ENCODE results near the gene FANCM. TPM values are rescaled to one million over a fixed set of nuclear protein-coding genes. Genes with fewer than 3 reads are reported as not detected.

Gene FANCM
- polyA plus RNA-seq, 1 donor (not counting 4 experiments of a cell fraction or from before 2014, with no cell fraction given), result 6.0 TPM

DNA sequence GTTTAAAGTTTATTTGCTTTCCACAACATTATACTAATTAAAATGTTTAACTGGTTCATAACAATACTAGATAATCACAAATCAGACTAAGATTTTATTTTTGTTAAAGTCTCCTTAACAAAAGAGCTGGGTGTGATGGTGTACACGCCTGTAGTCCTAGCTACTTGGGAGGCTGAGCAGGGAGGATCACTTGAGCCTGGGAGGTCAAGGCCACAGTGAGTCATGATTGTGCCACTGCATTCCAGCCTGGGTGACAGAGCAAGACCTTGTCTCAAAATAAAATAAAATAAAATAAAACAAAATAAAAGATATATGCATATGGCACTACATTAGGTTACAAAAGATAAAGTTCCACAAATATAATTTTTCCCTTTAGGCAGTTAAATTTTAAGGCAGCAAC lies 111.7 kb downstream of the FANCM start:
- peaks cover 92% of the 10 kb centered on the region for H3K79me2 ChIP-seq (ENCODE audit: control insufficient read depth, insufficient read depth, low read length)
- H3K9me1 ChIP-seq (ENCODE audit: control insufficient read depth, extremely low read depth, insufficient read depth, low read length), result no peaks in the 10 kb centered on the region
- no peaks in the 10 kb centered on the region for H3K9me3 ChIP-seq (ENCODE audit: control insufficient read depth, low read depth, low read length)
- no peak overlapping the region for H3K9ac ChIP-seq (ENCODE audit: control insufficient read depth, extremely low read depth, insufficient read depth, low read length)
- no peak for FAIRE-seq
- no peaks in the 10 kb centered on the region for H4K20me1 ChIP-seq (ENCODE audit: control insufficient read depth, extremely low read depth, insufficient read depth, low read length)
- H3K27ac ChIP-seq (ENCODE audit: control insufficient read depth, insufficient read depth, low read length), result no peak overlapping the region
- H3K4me3 ChIP-seq (ENCODE audit: control insufficient read depth in 2 of 3, extremely low read depth in 1 of 3, insufficient read depth in 2 of 3, low read depth in 1 of 3, low read length in 3 of 3), result no peak overlapping the region
- no peak overlapping the region for H2AFZ ChIP-seq (ENCODE audit: control insufficient read depth, low read length)
- no peaks in the 10 kb centered on the region for H3K36me3 ChIP-seq (ENCODE audit: control insufficient read depth in 2 of 2, extremely low read depth in 1 of 2, insufficient read depth in 2 of 2, low read length in 2 of 2)
- dilution Hi-C loops (cut with MboI; ENCODE audit: extremely low pct_ligation_motif_present, low sequenced_read_pairs), result no loop called here
- H3K4me2 ChIP-seq (ENCODE audit: control insufficient read depth, extremely low read depth, insufficient read depth, low read depth, low read length), result no peak overlapping the region
- no peak for TF ChIP-seq EZH2 (IDR thresholded peaks at IDR 0.05; ENCODE audit: low read length)
- TF ChIP-seq CTCF (optimal IDR thresholded peaks at IDR 0.05 in 1 of 3, IDR thresholded peaks at IDR 0.05 in 1 of 3, conservative IDR thresholded peaks at IDR 0.05 in 1 of 3; ENCODE audit: extremely low read depth in 1 of 3, insufficient read depth in 2 of 3, low read length in 3 of 3), result no peak
- DNase-seq (ENCODE audit: low read depth, low spot score), result no peak
- peaks cover 3% of the 10 kb centered on the region for H3K4me1 ChIP-seq (ENCODE audit: control insufficient read depth, extremely low read depth, insufficient read depth, low read length)
- H3K27me3 ChIP-seq (ENCODE audit: control insufficient read depth, extremely low read depth, insufficient read depth, low read length), result no peaks in the 10 kb centered on the region

DNA sequence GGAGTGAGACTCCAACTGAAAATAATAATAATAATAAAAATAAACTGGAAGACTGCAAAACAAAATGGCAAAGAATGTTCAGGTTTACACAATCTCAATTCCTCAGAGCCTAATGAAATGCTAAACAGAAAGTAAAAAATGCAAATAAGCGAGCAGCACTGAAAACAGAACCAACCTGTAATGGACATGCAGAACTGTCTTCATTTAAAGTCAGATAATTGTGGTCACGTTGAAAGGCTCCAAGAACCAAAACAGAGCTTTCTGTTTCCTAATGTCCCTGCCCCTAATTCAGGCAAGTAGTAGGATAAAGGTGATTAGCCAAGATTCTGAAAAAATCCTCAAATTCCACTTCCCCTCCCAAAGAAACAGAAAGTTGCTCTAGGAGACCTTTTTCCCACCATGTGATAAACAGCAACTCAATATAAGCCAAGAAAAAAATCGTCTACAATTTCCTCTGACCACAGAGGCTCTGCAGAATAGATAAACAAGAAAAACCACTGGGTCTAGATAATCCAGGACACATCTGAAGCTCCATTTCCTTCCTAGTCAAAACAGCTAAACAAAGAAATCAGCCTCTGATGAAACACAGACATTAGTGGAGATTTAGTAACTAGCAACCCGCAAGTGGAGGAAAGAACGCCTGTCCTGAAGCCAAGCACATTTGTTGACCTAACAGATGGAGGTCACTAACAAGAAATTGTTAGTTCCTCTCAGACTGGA lies 114.3 kb downstream of the FANCM start:
- TF ChIP-seq EZH2 (IDR thresholded peaks at IDR 0.05; ENCODE audit: low read length) (no peak), CTCF (optimal IDR thresholded peaks at IDR 0.05 in 1 of 3, IDR thresholded peaks at IDR 0.05 in 1 of 3, conservative IDR thresholded peaks at IDR 0.05 in 1 of 3; ENCODE audit: extremely low read depth in 1 of 3, insufficient read depth in 2 of 3, low read length in 3 of 3) (no peak)
- FAIRE-seq, result no peak
- Histone ChIP-seq H2AFZ (ENCODE audit: control insufficient read depth, low read length) (no peak overlapping the region), H3K9me3 (ENCODE audit: control insufficient read depth, low read depth, low read length) (no peaks in the 10 kb centered on the region), H3K9ac (ENCODE audit: control insufficient read depth, extremely low read depth, insufficient read depth, low read length) (no peak overlapping the region), H3K79me2 (ENCODE audit: control insufficient read depth, insufficient read depth, low read length) (peaks cover 79% of the 10 kb centered on the region), H3K4me1 (ENCODE audit: control insufficient read depth, extremely low read depth, insufficient read depth, low read length) (peaks cover 8% of the 10 kb centered on the region), H3K36me3 (ENCODE audit: control insufficient read depth in 2 of 2, extremely low read depth in 1 of 2, insufficient read depth in 2 of 2, low read length in 2 of 2) (no peaks in the 10 kb centered on the region), H3K4me3 (ENCODE audit: control insufficient read depth in 2 of 3, extremely low read depth in 1 of 3, insufficient read depth in 2 of 3, low read depth in 1 of 3, low read length in 3 of 3) (no peak overlapping the region), H3K27me3 (ENCODE audit: control insufficient read depth, extremely low read depth, insufficient read depth, low read length) (no peaks in the 10 kb centered on the region), H3K4me2 (ENCODE audit: control insufficient read depth, extremely low read depth, insufficient read depth, low read depth, low read length) (peak overlapping the region; percentile 7), H3K9me1 (ENCODE audit: control insufficient read depth, extremely low read depth, insufficient read depth, low read length) (no peaks in the 10 kb centered on the region), H3K27ac (ENCODE audit: control insufficient read depth, insufficient read depth, low read length) (no peak overlapping the region), H4K20me1 (ENCODE audit: control insufficient read depth, extremely low read depth, insufficient read depth, low read length) (no peaks in the 10 kb centered on the region)
- dilution Hi-C loops (cut with MboI; ENCODE audit: extremely low pct_ligation_motif_present, low sequenced_read_pairs), result no loop called here
- DNase-seq (ENCODE audit: low read depth, low spot score), result no peak

Small RNA genes lying within 50 kb of the gene (small RNA-seq; reads per million reads assigned to genes)
- gene RF00151 (ENCODE audit: insufficient read length in 3 of 3, low read depth in 3 of 3, low replicate concordance in 1 of 3), result 0 to 0.07 (median 0) reads per million in 3 experiments
- gene SNORD127 (ENCODE audit: insufficient read length in 3 of 3, low read depth in 3 of 3, low replicate concordance in 1 of 3), result 104 to 37,397 (median 2,717) reads per million in 3 experiments

Other genes starting within 250 kb of the FANCM start
- gene KLHL28, start 174.0 kb upstream of the FANCM start, polyA plus RNA-seq, result 4.4 to 6.1 TPM (median 6.0 TPM) in 3 replicates
- 4.9 to 8.2 TPM (median 7.3 TPM) in 3 replicates for gene TOGARAM1, start 173.7 kb upstream of the FANCM start, polyA plus RNA-seq
- gene PRPF39, start 51.8 kb upstream of the FANCM start, polyA plus RNA-seq, result 15.6 to 51.5 TPM (median 45.5 TPM) in 3 replicates
- 49.1 to 98.8 TPM (median 55.7 TPM) in 3 replicates for gene FKBP3, start 1.4 kb upstream of the FANCM start, polyA plus RNA-seq
- 8.3 to 20.2 TPM (median 8.4 TPM) in 3 replicates for gene MIS18BP1, start 117.3 kb downstream of the FANCM start, polyA plus RNA-seq

Data from keratinocyte (primary cell).